Stimulated activated CD4-positive, alpha-beta T cell treated with anti-CD3 and anti-CD28 coated beads, Interleukin-15, amount 100 ng/mL, for 1 hour (primary cell): ENCODE data around the gene B4GALT1.
"Not testable (repeated sequence)": the region's sequence is repeated elsewhere in the genome, so short reads cannot be mapped to it uniquely, and the experiment has no call there.

ENCODE experiments used
- DNase-seq, 2 donors: peaks; one replicate each; pipeline ENCODE4 v3.0.0-alpha.2; 2020; ENCODE audit warnings: low read depth in 1 of 2, low spot score in 1 of 2

Gene B4GALT1

DNA sequence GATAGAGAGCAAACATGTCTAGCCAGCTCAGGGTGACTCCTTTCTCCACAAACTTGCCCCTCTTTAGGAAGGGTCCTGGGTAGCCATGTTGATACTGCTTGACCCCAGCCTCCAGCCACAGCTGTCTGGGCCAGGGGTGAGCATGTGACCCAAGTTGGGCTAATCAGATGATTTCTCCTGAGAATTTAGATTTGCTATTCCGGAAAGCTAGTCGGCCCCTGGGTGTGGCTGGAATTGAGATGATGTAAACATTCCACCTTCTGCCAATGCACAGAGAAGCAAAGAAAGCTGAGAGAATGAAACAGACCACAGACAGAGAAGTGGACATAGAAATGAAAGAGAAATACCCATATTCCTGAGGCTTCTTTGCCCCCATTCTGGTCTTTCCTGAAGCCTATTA, 17.8 kb upstream of the B4GALT1 start:
- DNase-seq, result no peak

GRCh38 chr9:33182519-33182918, 15.4 kb upstream of the B4GALT1 start:
- DNase-seq, result no peak

- DNase-seq, result no peak
Measured at GRCh38 chr9:33180526-33181184, 13.5 kb upstream of the B4GALT1 start.

DNA sequence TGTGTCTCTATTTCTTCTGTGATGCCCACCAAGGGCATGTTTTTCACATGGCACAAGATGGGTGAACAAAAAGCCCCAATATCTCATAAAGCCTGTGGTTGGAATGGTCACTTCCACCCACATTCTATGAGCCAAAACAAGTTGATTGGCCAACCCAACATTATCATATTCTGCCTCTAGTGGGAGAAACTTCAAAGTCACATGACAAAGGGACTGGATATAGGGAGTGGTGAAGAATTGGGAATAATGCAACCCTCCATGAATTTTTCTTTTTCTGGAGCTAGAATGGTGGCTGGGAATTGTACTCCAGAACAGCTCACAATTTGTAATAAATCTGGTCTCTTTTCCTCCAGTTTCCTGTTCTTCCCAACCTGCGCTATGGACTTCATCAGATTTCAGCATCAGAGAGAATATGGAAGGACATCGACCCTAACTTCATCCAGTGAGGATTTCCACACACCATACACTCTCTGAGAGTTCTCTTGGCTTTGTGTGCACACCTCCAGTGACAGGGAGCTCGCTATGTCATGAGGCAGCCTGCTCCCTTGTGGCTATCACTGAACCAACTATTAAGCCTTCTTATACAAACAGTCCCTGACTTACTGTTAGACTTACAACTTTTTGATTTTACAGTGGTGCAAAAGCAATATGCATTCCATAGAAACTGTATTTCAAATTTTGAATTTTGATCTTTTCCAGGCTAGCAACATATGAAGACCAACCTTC, 12.0 kb upstream of the B4GALT1 start:
- DNase-seq, result no peak

- no peak for DNase-seq
Measured at GRCh38 chr9:33177639-33178038, 10.5 kb upstream of the B4GALT1 start.

DNA sequence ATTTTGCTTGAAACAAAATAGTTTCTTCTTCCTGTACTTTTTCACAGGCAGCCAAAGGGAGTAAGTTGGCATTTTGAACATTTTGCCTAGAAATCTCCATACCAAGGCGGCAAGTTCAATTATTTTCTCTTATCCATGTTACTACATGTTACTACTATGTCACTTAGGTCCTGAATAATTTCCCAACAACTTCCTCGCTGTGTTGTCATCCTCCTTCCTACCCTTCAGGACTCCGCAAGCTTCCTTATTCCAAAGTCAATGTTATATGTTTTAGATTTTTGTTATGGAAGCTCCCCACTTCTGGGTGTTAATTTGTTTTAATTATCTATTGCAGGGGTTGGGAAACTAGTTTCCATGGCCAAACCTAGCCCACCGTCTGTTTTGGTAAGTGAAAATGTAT, 9.9 kb upstream of the B4GALT1 start:
- DNase-seq, result no peak

DNA sequence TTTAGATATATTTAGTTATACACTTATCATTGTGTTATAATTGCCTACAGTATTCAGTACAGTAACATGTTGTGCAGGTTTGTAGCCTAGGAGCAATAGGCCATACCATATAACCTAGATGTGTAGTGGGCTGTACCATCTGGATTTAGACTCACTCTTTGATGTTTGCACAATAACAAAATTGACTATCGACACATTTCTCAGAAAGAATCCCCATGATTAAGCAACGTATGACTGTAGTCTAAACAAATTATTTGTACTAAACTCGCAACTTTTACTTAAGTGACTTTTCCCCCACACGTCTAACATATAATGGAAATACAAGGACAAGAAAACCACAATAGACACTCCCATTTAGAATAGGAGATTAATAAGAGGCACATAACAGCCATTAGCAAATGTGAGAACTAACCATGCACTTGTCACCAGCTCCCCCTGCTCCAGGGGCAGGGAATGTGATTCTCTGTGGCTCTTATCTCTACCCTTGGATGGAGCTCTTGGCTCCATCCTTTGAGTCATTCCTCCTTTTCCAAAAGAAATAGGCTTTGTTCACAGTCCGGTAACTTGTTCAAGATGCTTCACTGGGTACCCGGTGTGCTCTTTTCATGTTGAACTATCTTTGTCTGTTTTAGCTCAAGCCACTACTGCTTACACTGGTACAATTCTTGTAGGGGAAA, 8.7 kb upstream of the B4GALT1 start:
- DNase-seq, result no peak

DNA sequence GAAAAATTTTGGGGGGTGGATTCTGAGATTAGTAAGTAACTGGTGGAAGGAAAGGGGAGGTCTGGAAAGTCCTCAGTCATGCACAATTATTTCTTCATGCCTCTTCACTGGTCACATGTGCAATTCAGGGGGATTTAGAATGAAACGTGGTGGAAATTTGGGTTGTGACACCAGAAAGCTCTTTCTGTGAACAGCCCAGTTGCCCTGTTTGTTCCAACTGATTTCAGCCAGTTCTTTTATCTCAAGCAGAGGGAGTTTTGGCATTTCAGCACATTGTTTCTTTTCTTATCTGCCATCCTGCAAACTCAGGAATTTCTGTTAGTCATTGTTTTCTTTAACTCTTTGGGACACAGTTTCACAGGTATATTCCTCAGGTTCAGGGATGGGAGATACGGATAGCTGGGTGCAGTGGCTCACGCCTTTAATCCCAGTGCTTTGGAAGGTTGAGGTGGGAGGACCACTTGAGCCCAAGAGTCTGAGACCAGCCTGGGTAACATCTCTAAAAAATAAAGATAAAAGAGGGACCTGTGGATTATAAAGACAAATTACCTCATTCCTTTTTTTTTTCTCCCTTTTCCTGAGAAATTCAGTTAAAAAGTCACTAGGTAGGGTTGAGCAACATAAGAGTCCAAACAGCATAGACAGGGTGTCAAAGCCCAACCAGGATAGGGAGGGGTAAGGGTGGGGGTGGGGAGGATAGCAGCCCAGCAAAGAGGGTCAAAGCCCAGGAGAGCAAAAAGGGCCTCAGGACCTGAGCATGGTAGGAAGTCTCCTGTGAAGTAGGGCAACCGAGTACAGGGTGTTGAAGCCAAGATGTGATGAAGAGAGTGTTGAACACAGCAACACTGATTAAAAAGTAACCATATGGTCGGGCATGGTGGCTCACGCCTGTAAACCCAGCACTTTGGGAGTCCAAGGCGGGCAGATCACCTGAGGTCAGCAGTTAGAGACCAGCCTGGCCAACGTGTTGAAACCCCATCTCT, 5.4 kb upstream of the B4GALT1 start:
- no peak for DNase-seq

GRCh38 chr9:33170464-33171415, 3.6 kb upstream of the B4GALT1 start:
- DNase-seq, result no peak

- DNase-seq, result no peak
Measured at GRCh38 chr9:33168941-33169544, 1.9 kb upstream of the B4GALT1 start.

GRCh38 chr9:33167972-33168461, 881 bp upstream of the B4GALT1 start:
- DNase-seq, result no peak

DNA sequence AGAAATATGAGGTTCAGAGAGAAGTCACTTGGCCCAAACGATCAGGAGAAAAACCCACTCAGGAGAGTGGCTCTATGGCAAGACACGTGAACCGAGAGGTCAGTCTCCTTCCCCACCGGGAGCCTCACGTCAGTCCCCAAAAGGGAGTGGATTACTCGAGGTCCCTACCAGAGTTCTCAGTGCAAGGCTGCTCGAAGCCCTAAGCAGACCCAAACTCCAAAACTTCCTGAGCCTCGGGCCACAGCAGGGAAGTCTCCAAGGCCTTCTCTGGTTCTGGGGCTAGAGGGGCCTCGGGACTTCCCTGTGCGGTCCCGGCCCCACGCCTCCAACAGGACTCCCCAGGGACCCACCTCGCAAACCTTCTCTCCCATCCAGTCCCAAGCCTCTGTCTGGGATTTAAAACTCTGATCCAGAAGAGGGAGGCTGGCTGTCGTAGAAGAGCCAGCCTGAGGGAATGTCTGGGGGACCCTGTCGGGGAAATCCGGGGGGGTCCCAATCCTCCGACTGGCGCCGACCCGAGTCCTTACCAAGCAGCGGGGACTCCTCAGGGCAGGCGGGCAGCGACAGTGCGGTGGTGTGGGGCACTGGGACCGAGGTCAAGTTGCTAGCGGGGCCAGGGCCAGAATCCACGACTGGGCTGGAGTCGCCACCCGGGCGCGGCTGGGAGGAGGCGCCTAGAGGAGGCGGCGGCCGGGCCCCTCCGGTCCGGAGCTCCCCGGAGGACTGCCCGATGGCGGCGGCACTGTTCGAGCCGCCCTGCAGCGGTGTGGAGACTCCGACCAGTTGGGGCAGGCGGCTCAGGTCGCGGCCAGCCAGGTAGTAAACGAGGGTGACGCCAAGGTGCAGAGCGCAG, 679 bp downstream of the B4GALT1 start:
- DNase-seq, result peak in 1 of 2 donors; percentile 22

DNA sequence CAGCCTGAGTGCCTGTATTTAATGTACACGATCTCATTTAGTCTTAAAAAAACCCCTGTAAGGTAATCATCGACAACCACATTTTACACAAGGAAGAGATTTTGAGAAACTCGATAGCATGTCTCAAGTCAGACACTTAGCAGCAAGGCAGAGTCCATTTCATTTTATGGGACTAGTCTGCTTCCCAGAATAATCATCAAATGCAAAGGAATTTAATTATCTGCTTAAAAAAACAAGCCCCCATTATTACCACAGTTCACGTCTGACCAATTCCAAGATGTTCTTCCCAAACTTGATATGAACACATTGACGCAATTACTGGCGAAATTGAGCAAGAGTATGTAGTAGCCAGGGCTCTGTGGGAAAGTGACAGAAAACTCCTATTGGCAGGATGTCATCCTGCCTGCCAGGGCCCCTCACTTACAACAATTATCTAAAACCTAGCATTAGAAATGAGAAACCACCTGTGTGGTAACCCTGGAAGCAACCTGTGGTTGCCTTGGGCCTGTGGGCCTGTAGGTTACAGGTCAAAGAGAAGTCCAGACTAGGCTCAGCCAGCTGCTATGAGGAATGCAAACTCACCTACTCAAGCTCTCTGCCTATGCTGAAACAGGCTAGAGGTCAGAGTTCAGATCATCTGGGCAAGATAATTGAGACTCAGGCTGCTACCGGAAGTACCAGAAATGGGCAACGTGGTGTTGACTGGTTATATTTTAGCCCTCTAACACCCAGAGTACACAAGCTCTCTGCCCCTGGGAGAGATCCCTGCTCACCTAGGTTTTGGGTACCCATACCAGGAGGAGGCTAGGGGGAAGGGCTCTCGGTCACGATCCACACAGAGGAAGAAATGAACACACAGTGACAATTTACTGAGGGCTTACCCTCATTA, 1.6 kb downstream of the B4GALT1 start:
- DNase-seq, result no peak

DNA sequence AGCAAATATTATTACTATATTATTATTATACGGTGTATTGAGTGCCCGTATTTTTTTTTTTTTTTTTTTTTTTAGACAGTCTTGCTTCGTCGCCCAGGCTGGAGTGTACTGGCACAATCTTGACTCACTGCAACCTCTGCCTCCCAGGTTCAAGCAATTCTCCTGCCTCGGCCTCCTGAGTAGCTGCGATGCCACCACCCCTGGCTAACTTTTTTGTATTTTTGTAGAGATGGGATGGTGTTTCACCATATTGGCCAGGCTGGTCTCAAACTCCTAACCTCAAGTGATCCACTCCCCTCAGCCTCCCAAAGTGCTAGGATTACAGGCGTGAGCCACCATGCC, 2.2 kb downstream of the B4GALT1 start:
- not testable (repeated sequence) for DNase-seq

- no peak for DNase-seq
Measured at GRCh38 chr9:33164138-33164809, 2.9 kb downstream of the B4GALT1 start.

DNA sequence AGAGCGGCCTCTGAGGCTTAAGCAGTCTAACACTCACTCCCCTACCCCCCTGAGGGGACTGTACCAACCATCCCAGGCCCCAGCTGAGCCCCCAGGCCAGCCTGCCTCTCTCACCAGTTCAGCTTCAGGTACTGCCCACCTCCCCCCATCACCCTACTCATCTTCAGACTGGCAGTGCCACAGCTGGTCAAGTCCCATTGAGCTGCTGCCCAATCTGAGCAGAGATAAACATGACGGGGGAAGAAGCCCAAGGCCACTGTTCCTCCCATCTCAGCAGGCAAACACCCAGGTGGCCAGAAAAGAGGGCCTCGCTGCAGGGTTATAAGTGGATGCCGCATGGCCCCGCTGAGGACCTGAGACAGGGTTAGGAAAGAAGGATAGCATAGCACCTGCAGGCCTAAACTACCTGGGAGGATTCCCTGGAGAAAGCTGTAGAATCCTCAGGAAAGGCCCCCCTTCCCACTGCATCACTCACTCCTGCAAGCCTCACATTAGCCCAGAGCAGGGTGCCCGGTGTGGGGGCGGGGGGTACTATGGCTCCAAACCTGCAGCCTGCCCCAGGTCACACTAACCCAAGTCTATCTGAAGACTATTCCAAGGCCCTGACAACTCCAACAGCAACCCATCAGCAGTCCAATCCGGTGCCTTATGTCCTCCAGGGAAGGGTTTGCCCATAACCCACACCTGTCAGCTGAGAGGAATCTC, 3.6 kb downstream of the B4GALT1 start:
- no peak for DNase-seq
